Panc1 (cell line): ENCODE data around the gene SPRTN. TPM values are rescaled to one million over a fixed set of nuclear protein-coding genes. Genes with fewer than 3 reads are reported as not detected.

Experiments used
- ATAC-seq: fragments of 200-7000 bp; cut with Tn5 transposase; 2 replicates; pipeline ENCODE4 v1.9.1; 2020; ENCODE audit warnings: mild to moderate bottlenecking, moderate library complexity
- BruUV-seq: library from RNA; stranded (reverse); fragments of 400-500 nt; replicated peaks from 2 replicates; lab custom pipeline; 2021; lab: Mats Ljungman, UMichigan
- CTCF ChIA-PET: fragments of 300-600 bp; sonication (Branson Sonifier 250); formaldehyde crosslinking; loops from one replicate; lab custom pipeline; 2022; ENCODE audit warnings: antibody characterized with exemption; lab: Charles Lee
- POLR2A ChIA-PET: fragments of 300-600 bp; sonication (Branson Sonifier 250); formaldehyde crosslinking; loops from one replicate; lab custom pipeline; 2022; ENCODE audit warnings: antibody characterized with exemption; lab: Charles Lee
- DNase-seq: peaks from one replicate; pipeline ENCODE4 v3.0.0-alpha.2; 2010; ENCODE audit warnings: low read depth, low spot score
- H3K27ac ChIP-seq: 2 replicates; pipeline ENCODE4 v1.5.1; 2011; ENCODE audit warnings: mild to moderate bottlenecking, low read length, inconsistent platforms
- H3K27me3 ChIP-seq: fragments of 200-500 bp; sonication (Bioruptor generic); 2 replicates; pipeline ENCODE4 v1.6.0; 2014; ENCODE audit warnings: low read length, inconsistent platforms; ENCODE audit not compliant: control insufficient read depth, insufficient read depth
- H3K36me3 ChIP-seq: fragments of 200-500 bp; sonication (Bioruptor generic); 2 replicates; pipeline ENCODE4 v1.5.1; 2014; ENCODE audit warnings: inconsistent platforms, mild to moderate bottlenecking, low read length, moderate library complexity; ENCODE audit not compliant: control insufficient read depth, insufficient read depth
- H3K4me1 ChIP-seq: 2 replicates; pipeline ENCODE4 v1.5.1; 2011; ENCODE audit warnings: inconsistent platforms, mild to moderate bottlenecking, low read length, moderate library complexity; ENCODE audit not compliant: control insufficient read depth, insufficient read depth
- H3K4me3 ChIP-seq, 2 experiments: 2 replicates each; pipeline ENCODE4 v1.5.1; 2011 to 2012; ENCODE audit warnings: low read depth in 2 of 2, low read length in 2 of 2, mild to moderate bottlenecking in 2 of 2, inconsistent platforms in 1 of 2, moderate library complexity in 1 of 2
- H3K9me3 ChIP-seq: fragments of 200-500 bp; sonication (Bioruptor generic); 2 replicates; pipeline ENCODE4 v1.5.1; 2014; ENCODE audit warnings: low read depth, mild to moderate bottlenecking, inconsistent platforms, low read length, moderate library complexity; ENCODE audit not compliant: control insufficient read depth, insufficient read depth
- CTCF ChIP-seq: fragments of 450-650 bp; IDR thresholded peaks from 2 replicates; pipeline ENCODE4 v1.5.1; 2017; ENCODE audit warnings: mild to moderate bottlenecking
- POLR2AphosphoS5 ChIP-seq: IDR thresholded peaks from 2 replicates; pipeline ENCODE4 v1.6.1; 2012; ENCODE audit warnings: mild to moderate bottlenecking, low read depth, low read length, moderate library complexity
- REST ChIP-seq, 2 experiments: IDR thresholded peaks; 2 replicates each; pipeline ENCODE4 v1.6.1; 2011 to 2012; ENCODE audit warnings: low read depth in 2 of 2, control low read depth in 1 of 2, low read length in 1 of 2, mild to moderate bottlenecking in 1 of 2, moderate library complexity in 1 of 2; ENCODE audit not compliant: insufficient read depth in 1 of 2
- SIN3A ChIP-seq: IDR thresholded peaks from 2 replicates; pipeline ENCODE4 v1.6.1; 2012; ENCODE audit warnings: low read depth, mild to moderate bottlenecking, low read length, moderate library complexity, borderline replicate concordance; ENCODE audit not compliant: insufficient read depth
- TCF7L2 ChIP-seq: IDR thresholded peaks from 2 replicates; pipeline ENCODE4 v1.6.1; 2011; ENCODE audit warnings: mild to moderate bottlenecking, low read depth, low read length, inconsistent platforms
- in situ Hi-C: cut with HindIII; loops from 2 replicates; pipeline ENCODE4 v1.10.0; 2016; ENCODE audit warnings: low sequenced_read_pairs, low pct_unique_long_range_greater_than_20kb
- intact Hi-C: fragments of 100-400 bp; cut with micrococcal nuclease; formaldehyde crosslinking; loops from one replicate; pipeline ENCODE4 v1.10.0; 2022; ENCODE audit not compliant: unreplicated experiment
- total RNA-seq: library from RNA; stranded (reverse); gene quantifications from one replicate; pipeline ENCODE4 v1.2.1, GENCODE V29; 2021; ENCODE audit not compliant: unreplicated experiment

SPRTN gene
- total RNA-seq, 1 experiment from 2014 or later, result 20.0 TPM

DNA sequence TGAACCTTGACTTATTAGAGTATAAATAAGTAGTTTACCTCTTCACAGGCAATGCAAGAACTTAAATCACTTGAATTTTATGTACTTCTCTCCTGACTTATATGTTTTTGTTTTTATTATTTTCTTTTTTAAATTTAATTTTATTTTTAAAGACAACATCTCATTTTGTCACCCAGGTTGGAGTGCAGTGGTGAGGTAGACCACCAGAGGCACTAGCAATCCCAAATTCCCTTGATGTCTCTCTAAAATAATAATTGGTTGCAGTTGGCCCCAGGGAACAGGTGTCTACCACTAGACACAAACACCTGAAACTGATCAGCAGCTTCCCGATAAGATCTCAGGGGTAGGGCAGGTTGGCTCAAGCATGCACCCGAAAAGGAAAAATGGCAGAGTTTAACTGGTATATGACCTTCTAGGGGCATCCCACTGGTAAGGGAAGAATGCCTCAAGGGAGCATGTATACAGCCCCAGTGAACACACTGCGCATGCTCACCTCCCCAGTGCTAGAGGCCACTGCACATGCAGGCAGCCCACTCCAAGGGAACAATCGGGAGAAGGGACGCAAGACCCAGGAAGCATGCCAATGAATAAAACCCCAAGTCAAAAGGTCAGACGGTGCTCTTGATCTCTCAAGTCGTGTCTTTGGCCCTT lies 15.1 kb upstream of the SPRTN start:
- Histone ChIP-seq H3K4me1 (no peaks in the 10 kb centered on the region), H3K36me3 (no peaks in the 10 kb centered on the region), H3K9me3 (no peaks in the 10 kb centered on the region), H3K4me3 (no peak overlapping the region), H3K27me3 (no peaks in the 10 kb centered on the region), H3K27ac (no peak overlapping the region)
- CTCF ChIA-PET, result no interaction called here
- TF ChIP-seq REST (IDR thresholded peaks at IDR 0.05; ENCODE audit: insufficient read depth in 1 of 2, low read depth in 2 of 2, low read length in 1 of 2) (no peak), SIN3A (no peak), TCF7L2 (no peak), CTCF (no peak), POLR2AphosphoS5 (no peak)
- no TSS peak for BruUV-seq
- intact Hi-C loops (no loop called here), in situ Hi-C loops (no loop called here)
- ATAC-seq (no peak), DNase-seq (no peak)
- POLR2A ChIA-PET, result no interaction called here

- Histone ChIP-seq H3K4me1 (no peaks in the 10 kb centered on the region), H3K27ac (no peak overlapping the region), H3K9me3 (no peaks in the 10 kb centered on the region), H3K27me3 (no peaks in the 10 kb centered on the region), H3K4me3 (no peak overlapping the region), H3K36me3 (no peaks in the 10 kb centered on the region)
- in situ Hi-C loops (no loop called here), intact Hi-C loops (no loop called here)
- no TSS peak for BruUV-seq
- DNase-seq, result no peak
- no peak for ATAC-seq
- POLR2A ChIA-PET, result no interaction called here
- TF ChIP-seq TCF7L2 (no peak), REST (IDR thresholded peaks at IDR 0.05; ENCODE audit: insufficient read depth in 1 of 2, low read depth in 2 of 2, low read length in 1 of 2) (no peak), CTCF (no peak), POLR2AphosphoS5 (no peak), SIN3A (no peak)
- CTCF ChIA-PET, result interaction anchor here (0.6 kb wide), 1 partner anchor 160 kb away, joined by 3 read pairs; no protein-coding TSS in a partner anchor
These were observed 13.4 kb upstream of the SPRTN start for GRCh38 chr1:231324660-231325059.
